Right cardiac atrium (tissue), 5 donors: ENCODE data around the gene SLC41A1. TPM values are rescaled to one million over a fixed set of nuclear protein-coding genes. Genes with fewer than 3 reads are reported as not detected.
A peak's percentile ranks its signal among the peaks of the same experiment; 100 is the strongest.

Experiments
- ATAC-seq, 2 donors: fragments of 200-7000 bp; cut with Tn5 transposase; one replicate each; pipeline versions ENCODE4 v1.8.0 to v1.9.1; 2020; ENCODE audit warnings: moderate library complexity in 2 of 2, mild to moderate bottlenecking in 1 of 2
- DNase-seq, 3 donors: peaks; one replicate each; pipeline ENCODE4 v3.0.0-alpha.2; 2020
- H3K27ac ChIP-seq: one replicate; pipeline ENCODE4 v1.5.1; 2013; ENCODE audit warnings: mild to moderate bottlenecking, low read length, control low read depth, moderate library complexity
- H3K27me3 ChIP-seq: one replicate; pipeline ENCODE4 v1.6.1; 2013; ENCODE audit not compliant: control insufficient read depth, insufficient read depth
- H3K4me1 ChIP-seq: one replicate; pipeline ENCODE4 v1.6.1; 2013; ENCODE audit warnings: low read length; ENCODE audit not compliant: control insufficient read depth, insufficient read depth
- H3K4me3 ChIP-seq: one replicate; pipeline ENCODE4 v1.5.1; 2013; ENCODE audit warnings: low read length, control low read depth
- H3K9me3 ChIP-seq: one replicate; pipeline ENCODE4 v1.6.1; 2013; ENCODE audit warnings: low read length; ENCODE audit not compliant: control insufficient read depth
- WGBS: extraction: QIAGEN DNeasy Blood & Tissue Kit; methylation state at CpG from one replicate; pipeline ENCODE4 v1.1.7; 2013; 5-methylcytosine and 5-hydroxymethylcytosine counted together
- intact Hi-C, 4 donors: fragments of 100-400 bp; cut with DNase I; formaldehyde crosslinking; loops; one replicate each; pipeline versions ENCODE4 v1.11.0 to v1.14.0; 2022 to 2023
- polyA plus RNA-seq: library from polyadenylated mRNA; stranded (reverse); fragments of 200-250 nt; gene quantifications from one replicate; pipeline ENCODE4 v1.2.3, GENCODE V29; 2013
- total RNA-seq, 4 donors: library from RNA; stranded (reverse); fragmentation: NEBNext Ultra II Directional; extraction: Animal tissue kit (Norgen Biotek cat#: 25700); gene quantifications; one replicate each; pipeline ENCODE4 v1.2.1, GENCODE V29; 2021
- donor health status: healthy with polysubstance abuse.
- donor health status: DM: no; HTN: yes; CAD: no.
- donor health status: DM: no; HTN: no; CAD: no.
- donor health status: DM: no; HTN: yes; CAD: no; lungs with severe emphysema.
- donor health status: DM: yes; HTN: yes; CAD: no.

Gene SLC41A1
- total and polyA plus RNA-seq, 5 donors: 187 to 420 (median 322) TPM

- ATAC-seq (no peak), DNase-seq (no peak)
- H3K27me3 ChIP-seq: no peaks in the 10 kb centered on the region
- H3K4me3 ChIP-seq: no peak overlapping the region
- intact Hi-C loops: no loop called here
- H3K27ac ChIP-seq: peak overlapping the region; percentile 62
- no peaks in the 10 kb centered on the region for H3K9me3 ChIP-seq
- 78% methylated on average over 8 of the region's 8 CpGs for WGBS
- peaks cover 14% of the 10 kb centered on the region for H3K4me1 ChIP-seq
Observed at GRCh38 chr1:205802060-205802459, 10.9 kb downstream of the SLC41A1 start.

- 57% methylated on average over 7 of the region's 7 CpGs for WGBS
- ATAC-seq: peak; percentile 13 to 18
- Histone ChIP-seq H3K4me1 (peaks cover 11% of the 10 kb centered on the region), H3K4me3 (no peak overlapping the region), H3K27ac (peak overlapping the region; percentile 61), H3K9me3 (no peaks in the 10 kb centered on the region), H3K27me3 (no peaks in the 10 kb centered on the region)
- DNase-seq: no peak
- intact Hi-C loops: no loop called here
Observed at GRCh38 chr1:205800981-205801703, 11.9 kb downstream of the SLC41A1 start.

- WGBS: 68% methylated on average over 7 of the region's 7 CpGs
- Histone ChIP-seq H3K27ac (peak overlapping the region; percentile 61), H3K4me1 (peaks cover 6% of the 10 kb centered on the region), H3K4me3 (no peak overlapping the region), H3K27me3 (no peaks in the 10 kb centered on the region), H3K9me3 (no peaks in the 10 kb centered on the region)
- ATAC-seq: peak in 1 of 2 donors; percentile 20
- peak in 1 of 3 donors; percentile 63 for DNase-seq
- intact Hi-C loops: no loop called here
Observed at GRCh38 chr1:205800427-205800826, 12.6 kb downstream of the SLC41A1 start.

GRCh38 chr1:205798577-205798976 lies 14.4 kb downstream of the SLC41A1 start:
- H3K4me3 ChIP-seq: no peak overlapping the region
- ATAC-seq (no peak), DNase-seq (no peak)
- intact Hi-C loops: loop anchor here in 2 of 4 donors (10.0 kb wide), 2 partner anchors 116 to 176 kb away; no protein-coding TSS in a partner anchor
- no peaks in the 10 kb centered on the region for H3K9me3 ChIP-seq
- H3K4me1 ChIP-seq: peaks cover 2% of the 10 kb centered on the region
- H3K27me3 ChIP-seq: no peaks in the 10 kb centered on the region
- no peak overlapping the region for H3K27ac ChIP-seq
- WGBS: 86% methylated on average over 5 of the region's 5 CpGs

GRCh38 chr1:205797168-205797567 lies 15.8 kb downstream of the SLC41A1 start:
- Histone ChIP-seq H3K9me3 (no peaks in the 10 kb centered on the region), H3K27me3 (no peaks in the 10 kb centered on the region), H3K4me1 (peaks cover 2% of the 10 kb centered on the region), H3K4me3 (no peak overlapping the region), H3K27ac (no peak overlapping the region)
- DNase-seq (no peak), ATAC-seq (no peak)
- intact Hi-C loops: loop anchor here in 2 of 4 donors (10.0 kb wide), 2 partner anchors 118 to 178 kb away; no protein-coding TSS in a partner anchor
- WGBS: 81% methylated on average over 2 of the region's 2 CpGs

- 66% methylated on average over 5 of the region's 5 CpGs for WGBS
Observed at GRCh38 chr1:205794011-205794730, 18.8 kb downstream of the SLC41A1 start.

GRCh38 chr1:205792961-205793673 lies 19.9 kb downstream of the SLC41A1 start:
- H3K4me1 ChIP-seq: no peaks in the 10 kb centered on the region
- 61% methylated on average over 6 of the region's 6 CpGs for WGBS
- no peaks in the 10 kb centered on the region for H3K27me3 ChIP-seq
- peak in 1 of 3 donors; percentile 24 for DNase-seq
- intact Hi-C loops: loop anchor here (5.0 to 10.0 kb wide), 4 partner anchors 122 to 184 kb away; no protein-coding TSS in a partner anchor
- peak overlapping the region; percentile 28 for H3K27ac ChIP-seq
- ATAC-seq: no peak
- H3K9me3 ChIP-seq: no peaks in the 10 kb centered on the region
- no peak overlapping the region for H3K4me3 ChIP-seq

More at GRCh38 chr1:205794011-205794730, 18.8 kb downstream of the SLC41A1 start:
- DNase-seq (no peak), ATAC-seq (no peak)
- H3K4me1 ChIP-seq: no peaks in the 10 kb centered on the region
- no peak overlapping the region for H3K4me3 ChIP-seq
- H3K9me3 ChIP-seq: no peaks in the 10 kb centered on the region
- no peaks in the 10 kb centered on the region for H3K27me3 ChIP-seq
- H3K27ac ChIP-seq: no peak overlapping the region
- intact Hi-C loops: loop anchor here (5.0 to 10.0 kb wide), 4 partner anchors 121 to 183 kb away; no protein-coding TSS in a partner anchor

GRCh38 chr1:205792481-205792881 lies 20.5 kb downstream of the SLC41A1 start:
- no peak overlapping the region for H3K4me3 ChIP-seq
- no peaks in the 10 kb centered on the region for H3K27me3 ChIP-seq
- ATAC-seq: no peak
- no peaks in the 10 kb centered on the region for H3K4me1 ChIP-seq
- intact Hi-C loops: loop anchor here (5.0 to 10.0 kb wide), 4 partner anchors 122 to 185 kb away; no protein-coding TSS in a partner anchor
- H3K9me3 ChIP-seq: no peaks in the 10 kb centered on the region
- WGBS: 81% methylated on average over 8 of the region's 8 CpGs
- DNase-seq: no peak
- no peak overlapping the region for H3K27ac ChIP-seq

- intact Hi-C loops: loop anchor here (2.0 to 10.0 kb wide), 6 partner anchors 121 to 186 kb away; no protein-coding TSS in a partner anchor
- Histone ChIP-seq H3K4me1 (no peaks in the 10 kb centered on the region), H3K27ac (no peak overlapping the region), H3K27me3 (no peaks in the 10 kb centered on the region), H3K9me3 (no peaks in the 10 kb centered on the region), H3K4me3 (no peak overlapping the region)
- DNase-seq (peak; percentile 52 to 85 (median 76)), ATAC-seq (peak; percentile 69 to 73)
- WGBS: 54% methylated on average over 5 of the region's 5 CpGs
Observed at GRCh38 chr1:205791568-205792180, 21.3 kb downstream of the SLC41A1 start.

GRCh38 chr1:205787287-205787916 lies 25.6 kb downstream of the SLC41A1 start:
- intact Hi-C loops: no loop called here
- DNase-seq (peak in 1 of 3 donors; percentile 33), ATAC-seq (peak in 1 of 2 donors; percentile 8)
- Histone ChIP-seq H3K4me1 (peaks cover 3% of the 10 kb centered on the region), H3K27me3 (no peaks in the 10 kb centered on the region), H3K27ac (peak overlapping the region; percentile 70), H3K9me3 (no peaks in the 10 kb centered on the region), H3K4me3 (no peak overlapping the region)
- 52% methylated on average over 10 of the region's 10 CpGs for WGBS
